ENCODE data around the gene SSBP2.
"Not testable (repeated sequence)": the region's sequence is repeated elsewhere in the genome, so short reads cannot be mapped to it uniquely, and the experiment has no call there.

SSBP2 gene

DNA sequence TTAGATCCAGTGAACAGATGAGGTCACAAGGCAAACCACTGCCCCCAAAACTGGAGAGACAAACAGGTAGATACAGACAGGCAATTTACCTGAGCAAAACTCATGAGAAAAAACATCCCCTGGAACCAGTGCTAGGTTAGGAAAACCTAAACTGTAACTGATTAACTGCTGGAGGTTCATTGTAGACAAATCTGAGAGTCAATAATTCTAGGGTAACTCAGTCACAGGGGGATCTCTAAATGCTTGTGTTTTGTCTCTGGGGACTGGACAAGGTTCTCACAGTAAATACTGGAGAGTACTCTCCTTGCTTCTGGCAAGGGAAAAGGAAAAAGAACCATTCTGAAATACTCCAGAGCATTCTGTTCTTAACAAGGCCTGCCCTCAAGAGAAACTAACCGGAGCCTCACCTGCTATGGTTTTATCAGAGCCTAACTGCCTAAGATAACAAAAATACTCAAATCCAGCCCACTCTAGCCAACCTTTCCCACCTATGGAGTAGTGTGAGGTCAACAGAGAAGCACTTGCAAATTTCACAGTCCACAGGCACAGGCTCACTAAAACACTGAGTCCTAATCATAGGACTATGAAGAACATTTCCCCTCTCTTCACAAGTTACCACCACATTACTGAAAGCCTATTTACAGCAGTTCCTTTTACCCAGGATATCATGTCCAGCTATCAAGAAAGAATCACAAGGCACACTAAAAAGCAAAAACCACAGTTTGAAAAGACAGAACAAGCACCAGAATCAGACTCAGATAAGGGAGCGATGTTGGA, 217.1 kb downstream of the SSBP2 start:
- no peak for DNase-seq (ENCODE audit: low read depth in 3 of 3)

DNA sequence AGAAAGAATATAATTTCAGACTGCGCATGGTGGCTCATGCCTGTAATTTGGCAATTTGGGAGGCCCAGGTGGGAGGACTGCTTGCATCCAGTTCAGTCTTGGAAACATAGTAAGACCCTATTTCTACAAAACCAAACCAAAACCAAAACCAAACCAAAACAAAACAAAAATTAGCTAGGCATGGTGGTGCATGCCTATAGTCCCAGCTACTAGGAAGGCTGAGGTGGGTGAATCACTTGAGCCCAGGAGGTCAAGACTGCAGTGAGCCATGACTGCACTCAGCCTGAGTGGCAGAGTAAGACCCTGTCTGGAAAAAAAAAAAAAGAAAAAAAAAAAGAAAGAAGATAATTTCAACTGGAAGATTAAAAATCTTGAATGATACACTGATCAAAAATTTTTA, 220.0 kb downstream of the SSBP2 start:
- no peak for DNase-seq (ENCODE audit: low read depth in 3 of 3)

DNA sequence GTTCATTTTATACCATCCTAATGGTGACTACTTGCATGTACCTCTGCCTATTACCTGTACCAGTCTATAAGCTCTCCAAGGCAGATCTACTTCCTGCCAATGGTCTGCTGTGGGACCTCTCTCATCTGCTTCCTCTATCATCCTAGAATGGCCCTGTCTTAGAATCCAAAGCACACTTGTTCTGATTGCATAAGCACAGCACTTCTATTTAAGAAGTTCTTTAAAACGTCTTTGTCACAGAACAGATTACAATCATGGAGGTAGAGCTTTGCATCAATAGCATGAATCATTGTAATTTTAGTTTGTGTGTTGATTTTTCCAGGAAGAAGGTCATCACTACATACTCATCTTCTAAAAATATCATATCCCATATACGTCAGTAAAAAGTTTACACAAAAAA, 225.2 kb downstream of the SSBP2 start:
- no peak for DNase-seq (ENCODE audit: low read depth in 3 of 3)

DNA sequence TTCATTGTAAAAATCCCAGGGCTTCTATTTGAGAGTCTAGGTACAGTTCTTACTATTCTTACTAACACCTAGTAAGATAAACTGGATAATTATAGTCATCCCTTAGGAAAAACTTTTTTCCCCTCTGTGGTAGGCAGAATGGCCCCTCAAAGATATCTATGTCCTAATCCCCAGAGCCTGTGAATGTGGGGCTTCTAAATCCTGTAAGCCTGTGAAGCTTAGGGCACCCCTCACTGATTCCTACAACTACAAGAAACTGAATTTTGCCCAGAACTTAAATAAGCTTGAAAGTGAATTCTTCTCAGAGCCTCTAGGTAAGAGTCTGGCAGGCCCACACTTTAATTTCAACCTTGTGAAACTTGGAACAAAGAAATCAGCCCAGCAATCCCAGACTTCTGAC, 226.9 kb downstream of the SSBP2 start:
- no peak for DNase-seq (ENCODE audit: low read depth in 3 of 3)

DNA sequence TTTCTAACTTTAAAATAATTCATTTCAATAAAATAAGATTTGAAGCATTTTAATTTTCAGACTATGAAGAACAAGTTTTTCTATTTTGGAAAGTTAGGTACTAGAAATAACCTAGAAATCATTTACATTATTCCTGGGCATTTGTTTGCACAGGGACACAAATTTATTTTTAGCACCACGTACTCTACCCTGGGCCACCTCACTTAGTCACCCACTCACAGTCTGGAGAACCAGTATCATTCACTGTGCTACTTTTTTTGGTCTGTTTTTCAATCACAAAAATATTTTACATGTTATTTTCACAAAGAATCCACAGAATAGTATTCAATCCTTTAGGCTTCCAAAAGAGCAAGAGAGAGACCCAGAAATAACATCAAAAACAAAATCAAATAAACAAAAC, 228.3 kb downstream of the SSBP2 start:
- DNase-seq (ENCODE audit: low read depth in 3 of 3): no peak

DNA sequence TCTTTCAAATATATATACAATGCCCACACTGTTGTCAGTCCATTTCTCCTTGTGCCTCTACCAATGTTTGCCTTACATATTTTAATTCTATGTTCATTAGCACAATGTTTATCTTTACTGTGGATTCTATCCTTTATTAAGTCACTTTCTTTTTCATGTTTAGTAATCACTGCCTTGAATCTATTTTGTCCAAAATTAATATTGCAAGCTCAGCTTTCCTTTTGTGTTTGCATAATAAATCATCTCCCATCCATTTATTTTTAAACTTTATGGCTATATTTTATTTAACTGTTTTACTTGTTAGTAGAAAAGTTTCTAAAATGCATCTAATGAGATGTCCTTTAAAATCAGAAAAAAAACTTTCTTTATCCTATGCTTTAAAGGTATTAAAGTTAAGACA, 230.1 kb downstream of the SSBP2 start:
- DNase-seq (ENCODE audit: low read depth in 3 of 3): no peak

DNA sequence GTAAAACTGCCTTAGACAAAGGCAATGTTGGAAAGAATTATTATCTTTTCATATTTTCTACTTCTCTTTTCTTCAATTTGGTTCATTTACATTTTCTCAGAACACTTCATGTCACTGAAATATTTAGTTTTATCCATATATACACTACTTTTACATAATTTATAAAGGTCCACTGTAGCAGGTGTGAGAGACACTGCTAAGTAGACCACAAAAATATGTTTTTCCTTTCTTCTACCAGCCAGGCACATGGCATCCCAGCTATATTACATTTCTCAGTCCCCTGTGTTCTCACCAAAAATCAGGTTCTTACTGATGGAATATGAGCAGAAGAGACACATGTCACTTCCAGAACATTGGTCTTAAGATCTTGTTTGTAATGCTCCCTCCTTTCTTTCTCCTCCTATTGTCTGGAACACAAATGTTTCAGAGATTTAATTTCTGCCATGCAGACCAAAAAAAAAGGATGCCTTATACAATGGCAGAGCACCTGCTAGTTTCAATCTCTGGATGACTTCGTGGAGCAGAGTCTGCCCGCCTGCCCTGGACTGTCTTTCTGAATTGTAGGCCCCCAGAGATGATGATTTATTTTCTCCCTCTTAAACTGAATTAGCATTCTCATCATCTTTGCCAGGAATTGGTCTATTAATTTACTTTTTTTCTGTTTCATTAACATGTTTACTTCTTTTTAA, 231.5 kb downstream of the SSBP2 start:
- DNase-seq (ENCODE audit: low read depth in 3 of 3): no peak

DNA sequence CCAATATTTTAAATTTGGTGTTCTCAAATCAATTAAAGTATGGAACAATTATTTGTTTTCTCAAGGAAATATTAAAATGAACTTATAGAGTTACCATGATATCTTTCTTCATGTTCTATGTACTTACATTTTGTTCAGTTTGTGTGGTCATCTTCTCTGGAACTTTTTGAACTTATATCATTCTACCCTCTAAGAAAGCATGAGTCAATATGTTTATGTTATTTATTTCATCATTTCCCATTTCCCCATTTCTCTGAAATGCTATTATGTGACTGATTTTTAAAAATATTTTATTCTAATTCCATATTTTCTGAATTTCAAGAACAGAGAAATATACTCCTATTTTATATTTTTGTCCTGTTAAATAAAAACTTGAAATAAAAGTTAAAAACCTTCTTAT, 233.4 kb downstream of the SSBP2 start:
- DNase-seq (ENCODE audit: low read depth in 3 of 3): no peak

DNA sequence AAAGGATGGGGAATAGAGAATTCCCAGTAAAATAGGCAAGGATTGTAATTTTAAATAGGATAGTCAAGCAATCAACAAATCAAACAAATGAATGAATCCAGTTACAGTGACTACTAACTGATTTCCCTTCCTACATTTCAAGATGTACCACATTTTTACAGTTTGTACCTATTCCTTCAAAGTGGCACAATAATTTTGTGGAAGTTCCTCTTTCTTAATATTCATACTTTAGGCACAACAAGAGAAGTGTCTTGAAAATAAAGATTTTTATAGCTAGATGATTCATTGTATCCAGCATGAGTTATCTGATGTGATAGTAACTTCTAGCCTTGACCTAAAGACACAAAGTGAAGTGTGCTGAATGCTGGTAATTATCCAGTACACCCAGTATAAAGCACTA, 234.8 kb downstream of the SSBP2 start:
- DNase-seq (ENCODE audit: low read depth in 3 of 3): no peak

DNA sequence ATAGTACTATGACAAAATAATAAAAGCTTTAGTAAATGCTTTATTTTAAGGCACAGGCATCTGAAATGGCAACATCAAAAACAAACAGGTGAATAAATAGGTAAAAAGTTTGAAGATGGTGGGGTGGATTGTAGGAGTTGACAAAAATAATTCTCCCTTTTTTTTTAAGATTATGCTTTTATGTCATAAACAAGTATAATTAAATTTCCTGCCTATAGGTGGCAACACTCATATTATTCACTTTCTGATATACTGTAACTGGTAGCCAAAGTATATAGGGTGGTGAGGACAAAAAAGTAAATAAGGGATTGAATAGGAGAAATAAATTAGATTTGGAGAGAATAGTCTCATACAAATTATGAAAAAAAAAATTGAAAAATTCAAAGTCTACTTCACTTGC, 236.9 kb downstream of the SSBP2 start:
- DNase-seq (ENCODE audit: low read depth in 3 of 3): no peak

DNA sequence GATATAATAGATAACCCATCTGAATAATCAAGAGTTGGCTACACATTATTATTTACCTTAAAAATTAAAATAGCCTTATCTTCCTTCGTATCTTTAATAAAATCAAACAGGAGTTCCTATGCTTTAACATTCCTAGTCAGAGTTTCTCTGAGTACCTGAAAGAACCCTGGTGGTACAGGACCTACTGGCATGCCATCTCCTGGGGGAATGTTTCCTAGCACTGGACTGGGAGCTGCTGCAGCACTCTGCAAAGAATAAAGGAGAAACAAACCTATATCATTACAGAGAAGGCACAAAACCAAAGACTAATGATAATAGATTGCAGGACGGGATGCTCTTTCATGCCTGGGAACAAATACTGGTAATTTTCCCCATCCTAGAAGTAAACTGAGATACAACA, 237.4 kb downstream of the SSBP2 start:
- no peak for DNase-seq (ENCODE audit: low read depth in 3 of 3)

DNA sequence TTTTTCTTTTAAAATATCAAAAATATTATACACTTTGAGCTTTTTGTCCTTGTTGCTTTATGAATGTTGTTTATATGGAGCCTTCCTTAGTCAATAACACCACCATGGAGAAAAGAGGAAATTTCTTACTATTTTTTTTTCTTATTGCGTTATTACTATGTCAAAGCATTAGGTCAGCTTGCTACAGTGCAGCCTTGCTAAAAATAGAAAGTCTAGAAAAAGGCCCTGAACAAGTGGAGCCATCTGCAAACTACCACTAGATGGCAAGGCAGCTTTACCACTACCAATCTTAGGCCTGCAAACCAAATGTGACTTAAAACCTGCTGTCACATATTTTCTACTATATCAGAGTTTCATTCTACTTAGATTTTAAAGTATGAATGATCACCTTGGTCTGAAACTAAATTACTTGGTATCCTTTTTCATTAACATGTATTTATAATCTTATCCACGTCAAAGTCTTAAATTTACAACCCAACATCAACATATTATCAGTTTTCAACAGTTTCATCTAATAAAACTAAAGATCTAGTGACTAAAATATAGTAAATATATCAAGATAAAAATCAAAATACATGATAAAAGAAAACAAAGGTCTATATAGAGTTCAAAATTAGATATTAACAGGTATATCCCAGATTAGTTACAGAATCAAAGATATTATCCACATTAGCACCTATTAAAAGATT, 243.9 kb downstream of the SSBP2 start:
- no peak for DNase-seq (ENCODE audit: low read depth in 3 of 3)

DNA sequence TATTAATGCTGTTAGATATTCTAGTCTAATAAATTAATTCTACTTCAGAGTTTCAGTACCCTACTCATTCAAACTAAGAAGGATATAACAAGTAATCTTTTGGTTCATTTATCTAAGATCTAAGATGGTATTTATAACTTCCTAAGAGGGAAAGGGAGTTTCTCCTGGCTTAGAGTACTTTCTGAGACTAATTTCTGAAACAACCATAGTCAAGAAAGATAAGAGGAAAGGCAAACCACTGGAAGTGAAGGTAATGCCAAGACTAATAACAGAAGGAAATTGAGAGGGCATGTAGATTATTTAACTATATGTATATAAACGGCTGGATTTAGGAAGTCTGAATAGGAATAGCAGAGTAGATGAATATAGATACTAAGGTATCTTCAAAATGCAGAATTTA, 244.5 kb downstream of the SSBP2 start:
- no peak for DNase-seq (ENCODE audit: low read depth in 3 of 3)

DNA sequence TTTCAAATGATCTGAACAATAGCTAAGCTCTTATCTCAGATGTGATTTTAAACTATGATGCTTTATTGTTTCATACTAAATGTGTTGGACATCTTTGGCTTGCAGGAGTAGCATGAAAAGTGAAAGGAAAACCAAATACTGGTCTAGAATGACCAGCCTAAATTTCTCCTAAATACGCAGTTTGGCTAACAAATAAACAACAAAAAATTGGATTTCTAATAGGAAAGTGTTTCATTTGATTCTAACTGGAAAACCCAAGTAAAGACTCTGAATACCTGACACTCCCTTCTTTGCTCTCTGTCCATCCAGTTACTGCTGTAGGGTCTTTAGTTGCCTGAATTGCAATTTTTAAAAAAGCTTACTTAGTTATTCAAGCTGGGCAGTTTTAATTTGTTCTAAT, 245.2 kb downstream of the SSBP2 start:
- DNase-seq (ENCODE audit: low read depth in 3 of 3): no peak

DNA sequence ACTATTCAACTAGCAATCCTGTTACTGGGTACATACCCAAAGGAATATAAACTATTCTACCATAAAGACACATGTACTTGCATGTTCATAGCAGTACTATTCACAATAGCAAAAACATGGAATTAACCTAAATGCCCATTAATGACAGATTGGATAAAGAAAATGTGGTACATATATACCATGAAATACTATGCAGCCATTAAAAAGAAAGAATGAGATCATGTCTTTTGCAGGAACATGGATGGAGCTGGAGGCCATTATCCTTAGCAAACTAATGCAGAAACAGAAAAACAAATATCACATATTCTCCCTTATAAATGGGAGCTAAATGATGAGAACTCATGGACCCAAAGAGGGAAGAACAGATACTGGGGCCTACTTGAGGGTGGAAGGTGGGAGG, 247.3 kb downstream of the SSBP2 start:
- not testable (repeated sequence) for DNase-seq (ENCODE audit: low read depth in 3 of 3)

DNA sequence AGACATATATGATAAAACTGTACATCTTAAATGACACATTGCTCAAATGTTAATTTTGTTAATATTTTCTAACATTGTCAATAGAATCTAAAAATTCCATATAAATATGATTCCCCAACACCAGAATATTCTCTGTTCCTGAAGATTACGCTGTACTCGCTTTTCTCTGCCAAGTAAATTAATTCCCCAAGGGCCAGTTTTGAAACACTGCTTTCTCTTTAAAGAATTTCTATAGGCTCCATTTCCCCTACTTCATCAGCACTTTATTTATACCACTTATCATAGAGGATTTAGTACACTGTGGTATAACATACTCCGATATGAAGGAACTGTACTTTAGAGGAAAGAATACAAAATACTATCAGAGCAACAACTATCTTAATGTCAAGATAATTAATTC, 255.6 kb downstream of the SSBP2 start:
- no peak for DNase-seq (ENCODE audit: low read depth in 3 of 3)

DNA sequence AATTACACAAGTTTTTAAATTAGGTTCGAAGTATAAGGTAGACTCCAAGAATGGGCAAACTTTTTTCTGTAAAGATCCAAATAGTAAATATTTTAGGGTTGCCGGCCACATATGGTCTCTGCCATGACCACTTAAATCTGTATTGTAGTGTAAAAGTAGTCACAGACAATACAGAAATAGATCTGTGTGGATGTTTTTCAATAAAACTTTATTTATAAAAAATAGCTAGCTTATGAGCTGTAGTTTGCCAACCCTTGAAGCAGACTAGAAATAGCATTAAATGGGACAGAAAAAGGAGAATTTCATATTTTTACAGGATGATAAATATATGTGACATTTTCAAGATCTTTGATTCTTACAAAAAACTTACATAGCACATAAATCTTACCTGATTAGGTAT, 262.0 kb downstream of the SSBP2 start:
- no peak for DNase-seq (ENCODE audit: low read depth in 3 of 3)

DNA sequence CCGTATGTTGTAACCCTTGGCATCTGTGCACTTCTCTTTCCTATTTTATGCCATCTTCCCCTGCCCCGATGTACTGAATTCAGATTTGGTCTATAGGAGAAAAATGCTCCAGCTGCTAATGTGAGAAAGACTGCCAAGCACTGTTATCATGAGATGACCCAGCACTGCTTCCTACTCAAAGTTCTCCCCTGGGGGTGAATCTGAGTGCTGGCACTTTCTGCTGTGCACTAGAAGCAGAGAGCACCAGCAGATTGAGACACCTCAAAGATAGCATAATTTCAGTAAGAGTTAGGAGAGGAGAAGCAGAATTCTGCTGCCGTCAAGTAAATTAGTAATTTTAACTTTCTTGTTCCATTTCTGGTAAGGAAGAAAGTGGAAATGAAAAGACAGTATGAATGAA, 264.2 kb downstream of the SSBP2 start:
- DNase-seq (ENCODE audit: low read depth in 3 of 3): no peak

DNA sequence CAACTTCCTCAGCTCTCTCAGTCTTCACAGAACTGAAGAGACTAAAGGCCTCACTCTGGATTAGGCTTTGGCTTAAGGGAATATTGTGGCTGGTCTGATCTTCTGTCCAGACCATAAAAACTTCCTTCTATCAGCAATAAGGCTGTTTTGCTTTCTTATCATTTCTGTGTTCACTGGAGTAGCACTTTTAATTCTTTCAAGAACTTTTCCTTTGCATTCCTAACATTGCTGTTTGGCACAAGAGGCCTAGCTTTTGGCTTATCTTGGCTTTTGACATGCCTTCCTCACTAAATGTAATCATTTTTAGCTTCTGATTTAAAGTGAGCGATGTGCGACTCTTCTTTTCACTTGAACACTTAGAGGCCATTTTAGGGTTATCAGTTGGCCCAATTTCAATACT, 268.3 kb downstream of the SSBP2 start:
- DNase-seq (ENCODE audit: low read depth in 3 of 3): no peak

DNA sequence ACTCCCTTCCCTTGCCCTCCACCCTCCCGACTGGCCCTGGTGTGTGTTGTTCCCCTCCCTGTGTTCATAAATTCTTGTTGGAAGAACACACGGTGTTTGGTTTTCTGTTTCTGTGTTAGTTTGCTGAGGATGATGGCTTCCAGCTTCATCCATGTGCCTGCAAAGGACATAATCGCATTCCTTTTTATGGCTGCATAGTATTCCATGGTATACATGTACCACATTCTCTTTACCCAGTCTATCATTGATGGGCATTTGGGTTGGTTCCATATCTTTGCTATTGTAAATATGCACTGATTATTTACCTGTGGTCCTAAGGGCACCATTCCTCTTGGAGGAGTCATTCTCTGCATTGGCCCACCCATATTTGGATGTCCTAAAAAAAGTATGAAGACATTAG, 277.5 kb downstream of the SSBP2 start:
- DNase-seq (ENCODE audit: low read depth in 3 of 3): not testable (repeated sequence)

DNA sequence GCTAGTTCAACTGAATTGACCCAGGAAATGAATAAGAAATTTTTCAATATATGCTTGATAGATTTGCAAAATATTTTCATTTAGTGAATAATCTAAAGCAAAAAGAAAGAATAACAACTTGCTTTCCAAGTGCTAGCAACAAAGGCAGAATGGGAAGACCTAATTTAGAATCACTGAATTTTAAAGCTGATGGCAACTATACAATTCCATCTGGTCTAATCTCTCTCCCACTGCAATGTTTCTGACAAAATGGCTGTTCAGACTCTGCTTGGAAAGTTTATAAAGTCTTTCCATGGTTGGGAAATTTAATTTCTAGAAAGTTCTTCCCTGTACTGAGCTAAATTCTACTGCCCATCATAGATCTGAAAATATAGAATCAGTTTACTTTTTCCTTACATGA, 281.2 kb downstream of the SSBP2 start:
- no peak for DNase-seq (ENCODE audit: low read depth in 3 of 3)

DNA sequence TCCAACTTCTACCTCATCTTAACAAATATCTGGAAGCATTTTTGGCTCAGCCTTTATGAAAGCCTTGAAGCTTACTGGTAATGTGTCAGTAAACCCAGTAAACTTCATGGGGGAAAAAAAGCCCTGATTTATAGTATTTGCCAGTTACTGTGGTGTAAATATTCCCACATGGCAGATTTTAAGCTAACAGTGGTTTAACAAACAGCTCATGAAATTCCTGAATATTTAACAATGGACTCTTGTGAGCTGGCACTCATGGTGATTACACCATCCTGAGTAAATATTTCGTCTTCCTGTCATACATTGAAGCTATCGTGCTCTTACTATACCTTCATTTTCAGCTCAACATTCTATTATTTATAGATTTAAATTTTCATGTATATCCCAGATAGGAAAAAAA, 300.0 kb downstream of the SSBP2 start:
- no peak for DNase-seq (ENCODE audit: low read depth in 3 of 3)

DNA sequence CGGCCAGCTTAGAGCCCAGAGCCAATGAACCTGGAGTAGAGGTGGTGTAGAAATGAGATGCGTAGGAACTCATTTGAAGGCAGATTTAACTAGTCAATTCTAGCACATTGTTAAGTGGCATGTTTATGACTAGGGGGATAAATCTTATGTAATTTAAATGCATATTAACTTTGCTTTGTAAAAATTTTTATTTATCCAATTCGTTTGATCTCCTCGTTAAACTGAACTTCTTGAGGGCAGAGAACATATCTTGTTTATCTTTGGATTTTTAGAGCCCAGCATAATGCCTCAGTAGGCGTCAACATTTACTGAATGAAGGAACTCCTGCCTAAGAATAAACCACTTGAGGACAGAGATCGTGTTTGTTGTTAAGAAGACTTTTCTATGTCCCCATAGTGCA, 315.9 kb downstream of the SSBP2 start:
- DNase-seq (ENCODE audit: low read depth in 3 of 3): no peak

Data from stimulated activated CD4-positive, alpha-beta T cell treated with anti-CD3 and anti-CD28 coated beads, TNF-alpha, amount 100 ng/mL, for 4 hours (primary cell).